ENCODE results near the gene ZNF587B.
"Not testable (repeated sequence)": the region's sequence is repeated elsewhere in the genome, so short reads cannot be mapped to it uniquely, and the experiment has no call there.

Gene ZNF587B

GRCh38 chr19:57830071-57830602 is at the start of gene ZNF587B:
Gene ZNF587B (plus strand): TSS chr19:57830299. CDS start chr19:57830529, 230 bp downstream.
- no peak for TF ChIP-seq ZFX (IDR thresholded peaks at IDR 0.05; ENCODE audit: borderline replicate concordance)
- TF ChIP-seq, protein P1, sequence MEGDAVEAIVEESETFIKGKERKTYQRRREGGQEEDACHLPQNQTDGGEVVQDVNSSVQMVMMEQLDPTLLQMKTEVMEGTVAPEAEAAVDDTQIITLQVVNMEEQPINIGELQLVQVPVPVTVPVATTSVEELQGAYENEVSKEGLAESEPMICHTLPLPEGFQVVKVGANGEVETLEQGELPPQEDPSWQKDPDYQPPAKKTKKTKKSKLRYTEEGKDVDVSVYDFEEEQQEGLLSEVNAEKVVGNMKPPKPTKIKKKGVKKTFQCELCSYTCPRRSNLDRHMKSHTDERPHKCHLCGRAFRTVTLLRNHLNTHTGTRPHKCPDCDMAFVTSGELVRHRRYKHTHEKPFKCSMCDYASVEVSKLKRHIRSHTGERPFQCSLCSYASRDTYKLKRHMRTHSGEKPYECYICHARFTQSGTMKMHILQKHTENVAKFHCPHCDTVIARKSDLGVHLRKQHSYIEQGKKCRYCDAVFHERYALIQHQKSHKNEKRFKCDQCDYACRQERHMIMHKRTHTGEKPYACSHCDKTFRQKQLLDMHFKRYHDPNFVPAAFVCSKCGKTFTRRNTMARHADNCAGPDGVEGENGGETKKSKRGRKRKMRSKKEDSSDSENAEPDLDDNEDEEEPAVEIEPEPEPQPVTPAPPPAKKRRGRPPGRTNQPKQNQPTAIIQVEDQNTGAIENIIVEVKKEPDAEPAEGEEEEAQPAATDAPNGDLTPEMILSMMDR (IDR thresholded peaks at IDR 0.05), result peak; percentile 68
- no peak within 1 kb of the TSS for H3K27ac ChIP-seq

- no peak overlapping the region for H3K27ac ChIP-seq
- TF ChIP-seq, protein P1 (IDR thresholded peaks at IDR 0.05), result no peak
- TF ChIP-seq ZFX (IDR thresholded peaks at IDR 0.05; ENCODE audit: borderline replicate concordance), result no peak
Measured at GRCh38 chr19:57786286-57786685, 43.8 kb upstream of the ZNF587B start.

DNA sequence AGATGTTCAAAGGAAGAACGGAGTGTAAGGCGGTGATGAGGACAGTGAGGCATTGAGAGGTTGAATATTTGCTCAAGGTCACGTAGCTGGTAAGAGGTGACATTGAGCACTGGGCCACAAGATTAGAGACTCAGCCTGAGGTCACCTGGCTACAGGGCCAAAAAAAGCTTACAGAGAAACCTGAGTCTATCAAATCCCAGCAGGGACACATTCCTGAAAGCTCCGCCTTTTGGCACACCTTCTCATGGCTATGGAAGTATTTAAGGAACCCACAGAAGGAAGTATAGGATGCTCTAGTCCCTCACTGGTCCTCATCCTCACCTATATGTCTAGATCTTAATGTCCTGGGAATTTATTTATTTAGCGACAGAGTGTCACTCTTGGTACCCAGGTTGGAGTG is 43.2 kb upstream of the ZNF587B start:
- H3K27ac ChIP-seq, result no peak overlapping the region
- TF ChIP-seq ZFX (IDR thresholded peaks at IDR 0.05; ENCODE audit: borderline replicate concordance), result no peak
- TF ChIP-seq, protein P1 (IDR thresholded peaks at IDR 0.05), result no peak

DNA sequence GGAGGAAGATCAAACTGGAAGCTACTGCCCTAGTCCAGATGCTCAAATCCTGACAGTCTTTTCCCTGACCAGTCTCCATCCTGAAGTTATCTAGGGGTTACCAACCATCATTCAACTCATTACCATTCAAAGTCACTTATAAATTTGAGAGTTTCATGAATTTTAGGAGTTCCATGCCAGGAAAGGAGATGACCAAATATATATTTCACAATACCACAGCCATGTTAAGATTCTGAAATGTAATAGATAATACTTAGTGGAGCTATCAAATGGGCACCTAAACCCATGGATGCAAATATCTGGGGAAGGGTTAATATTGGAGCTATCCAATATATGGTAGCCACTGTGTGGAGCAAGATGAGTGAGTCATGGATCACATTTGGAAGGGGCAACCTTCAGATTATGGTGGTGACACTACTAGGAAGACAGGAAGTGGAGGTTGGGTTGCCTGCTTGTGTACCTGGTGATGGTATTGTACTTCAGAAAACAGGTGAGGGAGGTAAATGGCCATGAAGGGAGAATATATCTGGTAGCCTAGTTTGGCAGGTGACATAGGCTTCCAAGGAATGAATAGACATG is 41.9 kb upstream of the ZNF587B start:
- H3K27ac ChIP-seq, result no peak overlapping the region
- TF ChIP-seq ZFX (IDR thresholded peaks at IDR 0.05; ENCODE audit: borderline replicate concordance), result no peak
- TF ChIP-seq, protein P1 (IDR thresholded peaks at IDR 0.05), result no peak

- TF ChIP-seq, protein P1 (IDR thresholded peaks at IDR 0.05), result no peak
- TF ChIP-seq ZFX (IDR thresholded peaks at IDR 0.05; ENCODE audit: borderline replicate concordance), result no peak
- no peak overlapping the region for H3K27ac ChIP-seq
Measured at GRCh38 chr19:57789288-57789687, 40.8 kb upstream of the ZNF587B start.

GRCh38 chr19:57796580-57796979 is 33.5 kb upstream of the ZNF587B start:
- not testable (repeated sequence) for H3K27ac ChIP-seq

- H3K27ac ChIP-seq, result peak overlapping the region; percentile 86
- TF ChIP-seq, protein P1 (IDR thresholded peaks at IDR 0.05), result no peak
- no peak for TF ChIP-seq ZFX (IDR thresholded peaks at IDR 0.05; ENCODE audit: borderline replicate concordance)
Measured at GRCh38 chr19:57800696-57801095, 29.4 kb upstream of the ZNF587B start.

DNA sequence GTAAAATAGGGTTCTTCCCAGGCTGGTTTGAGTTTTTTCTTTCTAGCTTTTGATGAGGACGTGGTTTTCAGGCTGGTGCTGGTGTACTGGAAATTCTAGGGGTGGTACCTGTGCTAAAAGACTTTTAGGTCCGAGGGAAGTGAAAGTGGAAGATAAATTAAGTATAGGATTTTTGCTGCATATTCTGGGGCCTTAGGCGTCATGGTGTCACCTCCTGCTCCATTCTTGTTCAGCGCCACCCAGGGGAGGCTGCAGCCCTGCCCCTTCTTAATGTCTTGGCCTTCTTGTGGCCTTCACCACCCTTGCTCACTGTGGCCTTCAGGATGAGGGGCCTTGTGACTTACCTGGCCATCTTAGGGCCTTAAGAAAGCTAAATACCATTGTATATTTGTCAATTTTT is 27.8 kb upstream of the ZNF587B start:
- TF ChIP-seq ZFX (IDR thresholded peaks at IDR 0.05; ENCODE audit: borderline replicate concordance), result no peak
- TF ChIP-seq, protein P1 (IDR thresholded peaks at IDR 0.05), result no peak
- H3K27ac ChIP-seq, result peak overlapping the region; percentile 86; the same call in 1 of the 2 replicates

All from 22Rv1 (cell line).